Prostate gland (tissue), 2 donors: ENCODE data around the gene COA5. TPM values are rescaled to one million over a fixed set of nuclear protein-coding genes. Genes with fewer than 3 reads are reported as not detected.

Source experiments
- DNase-seq: peaks from one replicate; pipeline ENCODE4 v3.0.0-alpha.2; 2019; ENCODE audit warnings: low spot score
- H3K27ac ChIP-seq, 2 donors: fragments of 200-600 bp; sonication (generic); 2 replicates each; pipeline ENCODE4 v1.5.1; 2017 to 2019
- H3K27me3 ChIP-seq: fragments of 200-600 bp; sonication (generic); replicated peaks from 2 replicates; pipeline ENCODE4 v1.5.1; 2019; ENCODE audit not compliant: insufficient read depth
- H3K36me3 ChIP-seq, 2 donors: fragments of 200-600 bp; sonication (generic); 1 replicate in 1 of 2; 2 replicates in 1 of 2; pipeline versions ENCODE4 v1.5.1 to v1.8.1; 2017 to 2019
- H3K4me1 ChIP-seq: fragments of 200-600 bp; sonication (generic); replicated peaks from 2 replicates; pipeline ENCODE4 v1.5.1; 2019
- H3K4me3 ChIP-seq, 2 donors: fragments of 200-600 bp; sonication (generic); 2 replicates each; pipeline ENCODE4 v1.5.1; 2017 to 2019
- H3K9me3 ChIP-seq: fragments of 200-600 bp; sonication (generic); 2 replicates; pipeline ENCODE4 v1.5.1; 2017
- POLR2A ChIP-seq: fragments of 450-650 bp; IDR thresholded peaks from one replicate; pipeline ENCODE4 v1.6.1; 2016; ENCODE audit warnings: antibody characterized with exemption, mild to moderate bottlenecking
- POLR2AphosphoS5 ChIP-seq: sonication (generic); formaldehyde crosslinking; IDR thresholded peaks from one replicate; pipeline ENCODE4 v1.6.1; 2017; ENCODE audit warnings: antibody characterized with exemption
- WGBS: methylation state at CpG from one replicate; pipeline ENCODE4 v1.1.5; 2018; 5-methylcytosine and 5-hydroxymethylcytosine counted together
- intact Hi-C: fragments of 100-400 bp; cut with DNase I; formaldehyde crosslinking; loops from one replicate; pipeline ENCODE4 v1.14.2; 2022
- total RNA-seq, 2 donors: library from RNA; depleted of rRNA; stranded (reverse); fragments of >200 nt; gene quantifications; one replicate each; pipeline ENCODE4 v1.1.0, GENCODE V29; 2016
- TF ChIP-seq, protein P1 (sequence below), 4 experiments: fragments of 200-600 bp in 2 of 4; fragments of 450-650 bp in 2 of 4; sonication (generic) in 2 of 4; IDR thresholded peaks; 1 replicate in 3 of 4; 2 replicates in 1 of 4; pipeline ENCODE4 v1.5.1; 2016 to 2019; ENCODE audit warnings: antibody characterized with exemption in 4 of 4, mild to moderate bottlenecking in 2 of 4, moderate library complexity in 2 of 4

The COA5 gene
- total RNA-seq, 2 donors from 2014 or later: 34.9 to 41.6 TPM

- intact Hi-C loops: no loop called here
- Histone ChIP-seq H3K27me3 (no peaks in the 10 kb centered on the region), H3K27ac (no peak overlapping the region), H3K9me3 (no peaks in the 10 kb centered on the region), H3K4me3 (no peak overlapping the region), H3K4me1 (no peaks in the 10 kb centered on the region), H3K36me3 (no peaks in the 10 kb centered on the region)
- no peak for DNase-seq
- WGBS: 77% methylated on average over 5 of the region's 5 CpGs
- TF ChIP-seq POLR2AphosphoS5 (no peak), POLR2A (no peak)
- TF ChIP-seq, protein P1, sequence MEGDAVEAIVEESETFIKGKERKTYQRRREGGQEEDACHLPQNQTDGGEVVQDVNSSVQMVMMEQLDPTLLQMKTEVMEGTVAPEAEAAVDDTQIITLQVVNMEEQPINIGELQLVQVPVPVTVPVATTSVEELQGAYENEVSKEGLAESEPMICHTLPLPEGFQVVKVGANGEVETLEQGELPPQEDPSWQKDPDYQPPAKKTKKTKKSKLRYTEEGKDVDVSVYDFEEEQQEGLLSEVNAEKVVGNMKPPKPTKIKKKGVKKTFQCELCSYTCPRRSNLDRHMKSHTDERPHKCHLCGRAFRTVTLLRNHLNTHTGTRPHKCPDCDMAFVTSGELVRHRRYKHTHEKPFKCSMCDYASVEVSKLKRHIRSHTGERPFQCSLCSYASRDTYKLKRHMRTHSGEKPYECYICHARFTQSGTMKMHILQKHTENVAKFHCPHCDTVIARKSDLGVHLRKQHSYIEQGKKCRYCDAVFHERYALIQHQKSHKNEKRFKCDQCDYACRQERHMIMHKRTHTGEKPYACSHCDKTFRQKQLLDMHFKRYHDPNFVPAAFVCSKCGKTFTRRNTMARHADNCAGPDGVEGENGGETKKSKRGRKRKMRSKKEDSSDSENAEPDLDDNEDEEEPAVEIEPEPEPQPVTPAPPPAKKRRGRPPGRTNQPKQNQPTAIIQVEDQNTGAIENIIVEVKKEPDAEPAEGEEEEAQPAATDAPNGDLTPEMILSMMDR (IDR thresholded peaks at IDR 0.05): no peak
Observed at GRCh38 chr2:98623657-98624056, 15.3 kb upstream of the COA5 start.

DNA sequence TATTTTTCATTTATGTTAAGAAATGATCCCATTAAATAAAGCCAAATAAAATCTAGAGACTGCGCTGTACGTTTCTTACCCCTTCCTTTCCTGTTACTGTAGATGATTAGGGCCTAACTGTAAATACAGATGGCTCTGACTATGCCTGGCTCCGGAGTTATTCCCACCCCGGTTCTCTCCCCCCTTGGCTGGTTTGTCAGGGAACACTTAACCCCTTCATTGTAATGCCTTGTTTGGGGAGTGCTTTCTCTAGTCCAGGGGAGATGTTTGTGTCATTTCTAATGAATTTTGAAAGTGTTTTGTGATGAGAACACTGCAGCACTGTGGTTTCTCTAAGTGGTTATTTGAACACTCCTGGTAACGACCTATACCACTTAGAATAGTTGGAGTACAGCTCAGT is 8.8 kb upstream of the COA5 start:
- no peak overlapping the region for H3K27ac ChIP-seq
- WGBS: 49% methylated on average over 5 of the region's 5 CpGs
- no peaks in the 10 kb centered on the region for H3K4me1 ChIP-seq
- peaks cover 2 to 9% of the 10 kb centered on the region in 2 donors for H3K36me3 ChIP-seq
- no peaks in the 10 kb centered on the region for H3K27me3 ChIP-seq
- TF ChIP-seq POLR2AphosphoS5: no peak
- TF ChIP-seq, protein P1 (IDR thresholded peaks at IDR 0.05): no peak
- TF ChIP-seq POLR2A: no peak
- intact Hi-C loops: no loop called here
- no peak for DNase-seq
- H3K9me3 ChIP-seq: no peaks in the 10 kb centered on the region
- no peak overlapping the region for H3K4me3 ChIP-seq

DNA sequence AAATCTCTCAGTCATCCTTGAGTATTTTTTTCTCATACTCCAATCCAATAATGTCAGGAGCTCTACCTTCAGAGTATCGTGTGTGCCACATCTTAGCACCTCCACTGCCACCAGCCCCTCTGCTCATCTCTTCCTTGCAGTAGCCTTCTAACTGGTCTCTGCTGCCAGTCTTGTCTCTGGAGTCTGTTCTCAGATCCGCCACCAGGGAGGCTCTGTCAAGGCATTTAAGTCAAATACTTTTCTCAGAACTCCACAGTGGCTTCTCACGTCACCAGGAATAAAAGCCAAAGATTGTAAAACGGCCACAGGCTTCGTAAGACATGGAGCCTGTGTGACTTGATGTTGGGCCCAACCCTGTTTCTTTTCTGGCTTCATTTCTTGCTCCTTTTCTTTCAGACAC is 7.2 kb upstream of the COA5 start:
- peaks cover 6% of the 10 kb centered on the region for H3K4me1 ChIP-seq
- intact Hi-C loops: no loop called here
- H3K36me3 ChIP-seq: peaks cover 2 to 9% of the 10 kb centered on the region in 2 donors
- H3K4me3 ChIP-seq: no peak overlapping the region
- WGBS: 75% methylated on average over 5 of the region's 5 CpGs
- TF ChIP-seq, protein P1 (IDR thresholded peaks at IDR 0.05): no peak
- no peak for TF ChIP-seq POLR2AphosphoS5
- TF ChIP-seq POLR2A: no peak
- no peak for DNase-seq
- H3K27me3 ChIP-seq: no peaks in the 10 kb centered on the region
- no peaks in the 10 kb centered on the region for H3K9me3 ChIP-seq
- no peak overlapping the region for H3K27ac ChIP-seq

GRCh38 chr2:98614024-98614739 is 5.9 kb upstream of the COA5 start:
- intact Hi-C loops: no loop called here
- Histone ChIP-seq H3K27ac (no peak overlapping the region), H3K9me3 (no peaks in the 10 kb centered on the region), H3K36me3 (peaks cover 2 to 9% of the 10 kb centered on the region in 2 donors), H3K4me3 (no peak overlapping the region), H3K27me3 (no peaks in the 10 kb centered on the region), H3K4me1 (peaks cover 6% of the 10 kb centered on the region)
- TF ChIP-seq POLR2AphosphoS5: no peak
- TF ChIP-seq, protein P1 (IDR thresholded peaks at IDR 0.05): no peak
- TF ChIP-seq POLR2A: no peak
- DNase-seq: no peak
- WGBS: 95% methylated on average over 9 of the region's 9 CpGs
